Measurements from ENCODE around the gene KRTAP10-7.

DNA sequence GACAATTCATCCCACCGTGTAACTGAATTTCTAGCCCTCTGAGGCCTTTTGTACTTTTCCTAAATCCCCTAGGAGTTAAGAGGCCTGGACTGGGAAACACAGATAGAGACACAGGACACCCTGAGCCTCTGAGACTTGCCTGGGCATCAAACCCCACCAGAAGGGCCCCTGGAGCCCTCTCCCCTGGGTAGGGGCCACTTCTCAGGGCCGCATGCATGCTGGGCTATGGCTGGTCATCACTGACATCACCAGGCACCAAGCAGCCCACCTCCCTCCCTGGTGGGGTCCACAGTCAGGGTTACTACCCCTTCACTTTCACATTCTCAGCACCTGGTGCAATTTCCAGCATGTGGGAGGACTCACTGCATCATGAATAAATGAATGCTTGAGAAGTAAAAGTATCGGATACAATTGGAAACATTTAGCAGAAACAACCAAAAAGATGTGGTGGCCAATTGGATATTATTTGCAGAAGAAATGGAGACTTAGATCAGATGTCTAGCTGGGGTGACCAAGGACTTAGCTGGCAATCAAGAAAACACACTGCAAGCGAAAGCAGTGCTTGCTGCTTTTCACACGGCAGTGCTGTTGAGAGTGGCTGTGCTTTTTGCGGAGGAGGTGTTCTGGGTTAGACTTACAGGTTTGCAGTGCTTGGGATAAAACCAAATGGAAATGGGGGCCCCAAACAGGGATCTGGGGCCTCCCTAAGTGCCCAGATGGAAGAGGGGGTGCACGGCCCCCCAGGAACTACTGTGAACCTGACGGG lies 950 bp upstream of the KRTAP10-7 start:
- TF ChIP-seq, protein P1, sequence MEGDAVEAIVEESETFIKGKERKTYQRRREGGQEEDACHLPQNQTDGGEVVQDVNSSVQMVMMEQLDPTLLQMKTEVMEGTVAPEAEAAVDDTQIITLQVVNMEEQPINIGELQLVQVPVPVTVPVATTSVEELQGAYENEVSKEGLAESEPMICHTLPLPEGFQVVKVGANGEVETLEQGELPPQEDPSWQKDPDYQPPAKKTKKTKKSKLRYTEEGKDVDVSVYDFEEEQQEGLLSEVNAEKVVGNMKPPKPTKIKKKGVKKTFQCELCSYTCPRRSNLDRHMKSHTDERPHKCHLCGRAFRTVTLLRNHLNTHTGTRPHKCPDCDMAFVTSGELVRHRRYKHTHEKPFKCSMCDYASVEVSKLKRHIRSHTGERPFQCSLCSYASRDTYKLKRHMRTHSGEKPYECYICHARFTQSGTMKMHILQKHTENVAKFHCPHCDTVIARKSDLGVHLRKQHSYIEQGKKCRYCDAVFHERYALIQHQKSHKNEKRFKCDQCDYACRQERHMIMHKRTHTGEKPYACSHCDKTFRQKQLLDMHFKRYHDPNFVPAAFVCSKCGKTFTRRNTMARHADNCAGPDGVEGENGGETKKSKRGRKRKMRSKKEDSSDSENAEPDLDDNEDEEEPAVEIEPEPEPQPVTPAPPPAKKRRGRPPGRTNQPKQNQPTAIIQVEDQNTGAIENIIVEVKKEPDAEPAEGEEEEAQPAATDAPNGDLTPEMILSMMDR (conservative IDR thresholded peaks at IDR 0.05 in 1 of 2, IDR thresholded peaks at IDR 0.05 in 1 of 2; ENCODE audit: low read depth in 1 of 2, low read length in 2 of 2): no peak
- TF ChIP-seq EZH2 (IDR thresholded peaks at IDR 0.05; ENCODE audit: low read length, missing control alignments): no peak
